SH-SY5Y (cell line): ENCODE data around the gene AMZ2.

Experiments used
- GATA2 ChIP-seq: IDR thresholded peaks from 2 replicates; pipeline ENCODE4 v1.6.1; 2011; ENCODE audit warnings: mild to moderate bottlenecking, low read depth, low read length
- GATA3 ChIP-seq: IDR thresholded peaks from 2 replicates; pipeline ENCODE4 v1.6.1; 2011; ENCODE audit warnings: low read depth, mild to moderate bottlenecking, low read length, moderate library complexity

AMZ2 gene

DNA sequence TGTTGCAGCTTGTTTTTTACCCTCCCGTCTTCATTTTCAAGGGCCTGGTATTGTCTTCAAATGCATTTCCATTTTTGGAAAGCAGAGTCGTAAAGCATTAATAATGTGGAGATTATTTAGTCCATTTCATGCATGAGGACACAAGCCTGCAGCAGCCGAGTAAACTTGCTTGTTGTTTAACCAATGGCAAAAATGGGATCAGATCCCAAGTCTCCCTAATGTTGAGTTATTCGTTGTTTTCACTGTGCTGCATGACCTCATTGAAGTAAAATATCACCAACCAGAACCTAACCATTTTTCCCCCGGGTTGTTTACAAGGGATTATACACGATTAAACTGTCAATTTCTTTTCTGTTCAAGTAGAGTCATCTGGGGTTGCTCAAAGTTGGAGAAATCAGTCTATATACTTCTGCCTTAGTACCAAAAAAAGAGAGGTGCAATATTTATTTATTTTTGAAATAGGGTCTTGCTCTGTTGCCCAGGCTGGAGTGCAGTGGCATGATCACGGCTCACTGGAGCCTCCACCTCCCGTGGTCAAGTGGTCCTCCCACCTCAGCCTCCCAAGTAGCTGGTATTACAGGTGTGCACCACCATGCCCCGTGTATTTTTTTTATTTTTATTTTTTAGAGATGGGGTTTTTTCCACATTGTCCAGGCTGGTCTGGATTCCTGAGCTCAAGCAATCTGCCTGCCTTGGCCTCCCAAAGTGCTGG is 12.4 kb downstream of the AMZ2 start:
- TF ChIP-seq GATA2 (no peak), GATA3 (no peak)

DNA sequence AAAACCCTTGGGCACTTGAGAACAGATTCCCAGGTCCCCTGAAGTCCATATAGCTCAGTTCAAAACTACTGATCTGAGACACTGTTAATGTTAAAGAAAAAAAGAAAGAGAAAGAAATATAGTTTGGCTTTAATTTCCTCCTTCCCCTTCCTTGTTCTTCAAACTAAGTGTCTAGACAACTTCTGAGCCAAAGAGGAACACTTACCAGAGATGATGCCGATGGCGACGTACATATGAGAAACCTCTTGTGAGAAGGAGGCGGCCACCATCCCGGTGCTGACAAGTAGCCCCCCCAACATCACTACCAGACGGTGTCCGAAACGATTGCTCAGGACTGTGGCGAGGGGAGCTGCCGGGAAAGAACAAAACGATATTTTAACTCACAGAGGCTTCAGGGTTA is 25.9 kb downstream of the AMZ2 start:
- no peak for TF ChIP-seq GATA2
- TF ChIP-seq GATA3 = no peak

DNA sequence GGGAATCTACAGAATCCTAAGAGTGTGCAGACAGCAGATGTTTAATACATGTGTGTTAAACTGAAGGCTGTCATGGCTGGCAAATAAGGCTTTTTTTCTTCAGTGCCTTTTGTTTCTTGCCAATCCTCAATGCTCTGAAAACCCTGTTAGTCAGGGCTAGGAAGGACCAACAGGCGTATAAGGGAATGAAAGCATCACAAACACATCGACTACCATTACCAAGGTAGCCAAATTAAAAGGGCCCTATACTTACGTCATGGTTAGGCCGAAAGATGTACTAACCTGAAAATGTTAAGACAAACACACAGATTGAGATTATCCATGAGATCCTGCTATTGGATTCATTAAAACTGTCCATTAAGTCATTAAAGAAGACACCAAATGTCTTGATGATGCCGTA is 30.0 kb downstream of the AMZ2 start:
- TF ChIP-seq GATA2 (no peak), GATA3 (no peak)

DNA sequence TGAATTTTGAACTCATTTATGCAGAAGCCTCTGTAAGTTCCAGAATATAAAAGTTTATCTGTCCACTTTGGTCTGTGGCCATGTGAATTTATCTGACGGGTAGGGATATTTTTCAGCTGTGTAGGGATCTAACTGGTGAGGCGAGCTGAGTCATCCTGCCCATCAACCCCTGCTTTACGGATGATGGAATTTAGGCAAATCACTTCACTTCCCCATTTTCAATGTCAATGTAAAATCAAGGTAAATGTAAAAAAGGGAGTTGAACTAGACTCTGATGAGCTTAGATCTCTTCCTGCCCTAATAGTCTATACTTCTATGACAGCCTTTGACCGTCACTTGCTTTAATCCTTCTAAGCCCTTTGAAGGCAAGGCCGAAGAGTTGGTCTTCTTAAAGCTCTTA is 40.5 kb downstream of the AMZ2 start:
- TF ChIP-seq GATA2 = no peak
- no peak for TF ChIP-seq GATA3

DNA sequence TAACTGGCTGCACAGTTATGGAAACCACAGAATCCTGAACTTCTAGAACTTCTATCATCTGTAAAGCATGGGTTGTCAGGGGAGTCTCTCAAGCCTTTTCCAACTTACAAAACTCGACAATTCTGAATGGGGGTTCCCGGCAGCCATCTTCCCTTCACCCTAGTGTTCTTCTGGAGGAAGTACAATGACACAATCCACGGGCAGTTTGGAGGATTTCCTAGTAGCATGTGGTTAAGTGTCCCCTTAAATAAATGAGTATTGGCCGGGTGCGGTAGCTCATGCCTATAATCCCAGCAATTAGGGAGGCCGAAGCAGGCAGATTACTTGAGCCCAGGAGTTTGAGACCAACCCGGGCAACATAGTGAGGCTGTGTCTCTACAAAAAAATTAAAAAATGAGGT is 41.0 kb downstream of the AMZ2 start:
- no peak for TF ChIP-seq GATA2
- no peak for TF ChIP-seq GATA3

DNA sequence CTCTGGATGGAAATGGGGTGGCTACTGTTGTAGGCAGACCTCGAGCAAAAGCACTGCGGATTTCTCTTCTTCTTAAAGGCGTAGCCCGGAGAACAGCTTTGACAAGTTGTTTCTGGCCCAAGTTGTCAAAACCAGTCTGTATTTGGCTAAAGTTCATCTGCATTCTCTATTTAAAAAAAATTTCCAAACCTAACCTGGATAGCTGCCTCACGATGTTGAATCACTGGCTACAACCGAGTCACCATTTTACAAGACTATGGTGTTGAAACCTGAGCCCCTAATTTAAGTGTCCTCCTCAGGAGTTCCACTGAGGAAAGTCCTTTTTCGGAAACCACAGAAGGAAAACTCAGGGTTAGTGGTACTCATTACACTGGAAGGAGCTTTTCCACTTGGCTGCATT is 41.6 kb downstream of the AMZ2 start:
- no peak for TF ChIP-seq GATA2
- no peak for TF ChIP-seq GATA3

DNA sequence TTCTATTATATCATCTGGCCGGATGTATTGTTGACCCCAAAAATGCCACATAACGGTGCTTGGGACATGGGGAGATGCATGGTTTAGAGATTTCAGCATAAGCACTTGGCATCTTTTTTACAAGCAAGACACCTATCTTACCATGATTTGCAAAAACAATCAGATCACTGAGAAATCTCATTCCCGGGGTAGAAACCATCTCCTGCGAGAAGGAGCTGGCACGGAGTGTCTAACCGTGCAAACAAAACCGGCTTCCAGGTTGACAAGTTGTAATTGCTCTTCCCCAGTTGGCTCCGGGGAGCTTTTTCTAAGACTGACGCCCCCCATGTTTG is 42.1 kb downstream of the AMZ2 start:
- TF ChIP-seq GATA3 (no peak), GATA2 (no peak)

DNA sequence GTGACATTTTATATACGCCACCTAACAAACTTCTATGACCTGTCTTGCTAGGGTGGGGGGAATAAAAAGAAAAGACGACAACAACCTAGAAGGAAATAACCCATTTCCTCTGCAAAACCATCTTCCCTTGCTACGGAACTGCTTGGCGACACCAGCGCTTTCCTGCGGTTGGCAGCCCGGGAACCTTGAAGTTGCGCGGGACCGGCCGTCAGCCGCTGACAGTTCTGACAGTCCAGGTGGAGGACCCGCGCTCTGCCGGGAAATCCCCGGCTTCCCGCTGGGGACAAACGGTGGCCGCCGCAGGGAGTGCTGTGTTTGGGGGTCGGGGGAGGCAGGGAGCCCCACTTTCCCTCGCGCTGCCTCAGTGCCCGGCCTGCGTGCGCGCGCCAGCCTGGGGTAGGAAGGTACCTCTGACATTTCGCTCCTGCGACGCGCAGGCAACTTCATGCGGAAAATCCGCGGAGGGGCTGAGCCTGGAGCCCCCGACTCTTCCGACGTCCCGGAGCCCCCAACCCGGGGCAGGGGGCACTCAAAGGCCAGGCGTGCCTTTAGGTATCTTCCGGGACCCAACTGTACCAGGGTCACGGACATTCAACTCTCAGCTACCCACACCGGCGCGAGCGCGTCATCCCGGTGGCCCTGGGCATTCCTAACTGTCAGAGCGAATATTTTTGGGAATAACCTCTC is 42.6 kb downstream of the AMZ2 start:
- no peak for TF ChIP-seq GATA2
- no peak for TF ChIP-seq GATA3

DNA sequence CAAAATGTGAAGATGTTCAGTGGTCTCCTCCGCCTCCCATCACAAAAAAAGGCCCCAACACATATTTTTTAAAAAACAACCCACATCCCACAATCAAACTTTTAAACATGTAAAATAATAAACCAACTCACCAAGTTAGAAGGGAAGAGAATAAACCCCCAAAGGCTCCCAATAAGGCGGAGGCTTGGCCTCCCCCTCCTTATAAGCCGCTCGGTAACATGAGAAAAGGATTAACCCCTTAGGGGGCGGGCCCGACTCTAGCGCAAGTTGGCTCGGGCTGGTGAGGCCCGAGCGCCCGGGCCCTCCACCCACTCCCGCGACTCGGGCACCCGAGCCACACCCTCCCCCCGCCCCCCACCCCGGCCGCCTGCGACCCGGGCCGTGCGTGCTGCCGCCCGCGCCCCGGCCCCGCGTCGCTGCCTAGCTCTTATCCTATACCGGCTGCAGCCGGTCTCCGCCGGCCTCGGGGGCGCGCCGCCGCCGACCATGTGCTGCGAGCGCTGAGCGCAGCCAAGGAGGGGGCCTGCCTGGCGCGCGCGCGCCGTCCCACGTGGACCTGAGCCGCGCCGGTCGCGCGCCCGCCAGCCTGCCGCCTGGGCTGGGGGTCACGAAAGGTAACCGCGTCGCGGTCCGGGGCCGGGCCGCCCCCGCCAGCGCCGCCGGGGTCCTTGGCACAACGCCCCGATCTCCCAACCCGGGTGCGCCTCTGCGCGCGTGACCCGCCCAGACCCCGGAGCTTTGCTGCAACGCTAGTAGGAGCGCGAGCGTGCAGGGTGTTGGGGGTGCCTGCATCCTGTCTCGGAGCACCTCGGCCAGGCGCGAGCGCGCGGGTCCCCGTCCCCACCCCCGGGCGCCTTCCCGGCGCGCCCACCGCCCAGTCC is 43.4 kb downstream of the AMZ2 start, which contains the start of the genes ARSG and SLC16A6:
TSS of gene ARSG (plus strand) at position 541 of the 881 bp plus-strand sequence. CDS start 15,999 bp downstream, outside the sequence.
TSS of gene SLC16A6 (minus strand) at position 173 of the 881 bp plus-strand sequence. CDS start 12,807 bp downstream, outside the sequence.
- TF ChIP-seq GATA3 (no peak), GATA2 (no peak)

DNA sequence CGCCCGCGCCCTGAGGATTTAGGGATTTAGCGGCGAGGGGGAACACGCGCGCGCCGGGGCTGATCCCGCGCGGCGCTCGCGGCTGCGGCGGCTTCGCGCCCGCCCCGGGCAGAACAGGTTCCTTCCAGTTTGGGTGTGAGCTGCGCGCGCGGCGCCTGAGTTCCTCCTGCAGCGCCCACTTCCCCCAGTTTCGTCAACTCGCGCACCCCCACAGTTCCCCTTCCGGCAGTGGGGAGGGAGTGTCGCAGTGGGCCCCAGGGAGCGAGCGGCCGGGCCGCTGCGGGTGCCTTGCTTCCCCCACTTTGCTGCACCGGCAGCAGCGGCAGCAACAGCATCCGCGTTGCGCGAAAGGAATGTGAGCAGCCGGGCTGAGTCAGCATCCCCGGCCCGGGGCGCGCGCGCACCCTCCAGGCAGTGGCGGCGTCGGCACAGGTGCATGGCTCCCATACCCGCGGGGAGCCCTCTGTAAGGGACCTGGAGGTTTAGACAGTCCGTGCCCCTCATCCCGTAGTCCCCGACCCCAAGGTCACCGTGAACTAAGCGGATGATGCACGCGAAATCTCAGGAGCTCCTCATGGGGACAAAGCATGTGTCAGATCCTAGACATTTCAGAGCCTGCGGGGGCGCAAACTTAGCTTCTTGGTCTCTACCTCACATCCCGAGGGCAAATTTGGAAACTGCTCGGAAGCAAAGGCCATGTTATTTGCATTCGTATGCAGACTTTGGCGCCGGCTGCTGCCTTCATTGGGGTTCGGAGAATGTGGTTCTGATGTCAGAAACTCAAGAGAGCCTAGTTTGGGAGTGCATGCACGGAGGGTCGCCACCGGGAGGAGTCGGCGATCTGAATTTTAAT is 44.2 kb downstream of the AMZ2 start:
- TF ChIP-seq GATA2 (no peak), GATA3 (no peak)

DNA sequence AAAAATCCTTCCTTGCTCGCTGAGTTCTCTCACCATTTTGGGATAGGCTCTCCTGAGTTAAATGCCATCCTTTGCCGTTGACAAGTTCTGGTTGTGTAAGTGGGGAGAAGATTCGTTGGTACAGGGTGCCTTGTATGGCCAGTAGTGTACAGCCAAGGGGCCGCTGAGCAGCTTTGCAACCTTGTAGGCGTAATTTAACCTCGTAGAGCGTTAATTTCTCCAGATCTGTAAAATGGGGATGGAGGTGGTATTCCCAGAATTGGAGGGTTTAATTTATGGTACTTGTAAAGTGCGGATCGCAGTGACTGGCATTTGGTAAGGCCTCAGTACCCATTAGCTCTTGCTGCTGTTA is 44.8 kb downstream of the AMZ2 start:
- TF ChIP-seq GATA2 (no peak), GATA3 (no peak)

DNA sequence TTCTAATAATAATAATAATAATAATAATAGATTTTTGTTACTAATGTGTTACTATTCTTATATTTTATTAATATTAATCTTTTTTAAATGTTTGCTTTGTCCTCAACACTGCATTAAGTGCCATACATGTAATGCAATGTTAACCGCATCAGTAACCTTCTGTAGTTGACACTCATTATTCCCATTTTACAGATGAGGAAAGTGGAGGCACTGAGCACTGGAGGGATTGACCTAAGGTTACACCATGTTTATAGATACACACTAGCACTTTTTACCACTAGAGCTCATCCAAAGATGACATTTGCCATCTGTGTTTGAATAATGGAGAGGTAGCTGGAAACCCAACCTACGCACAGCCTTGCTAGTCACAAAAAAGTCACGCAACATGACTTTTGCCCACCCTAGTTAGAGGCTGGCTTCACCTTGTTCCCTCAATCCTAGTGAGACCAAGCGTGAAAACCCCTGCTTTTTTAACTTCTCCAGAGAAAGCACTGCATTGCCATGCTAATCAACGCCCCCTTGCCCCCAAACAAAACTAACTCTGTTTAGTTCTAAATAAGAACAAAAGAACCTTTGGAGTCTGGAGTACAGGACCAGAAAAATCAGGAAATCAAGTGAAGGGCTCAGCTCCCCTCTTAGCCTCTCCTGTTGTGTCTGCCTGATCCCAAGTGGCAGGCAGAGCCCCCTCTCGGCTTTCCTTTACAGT is 45.8 kb downstream of the AMZ2 start:
- TF ChIP-seq GATA3 (no peak), GATA2 (no peak)

DNA sequence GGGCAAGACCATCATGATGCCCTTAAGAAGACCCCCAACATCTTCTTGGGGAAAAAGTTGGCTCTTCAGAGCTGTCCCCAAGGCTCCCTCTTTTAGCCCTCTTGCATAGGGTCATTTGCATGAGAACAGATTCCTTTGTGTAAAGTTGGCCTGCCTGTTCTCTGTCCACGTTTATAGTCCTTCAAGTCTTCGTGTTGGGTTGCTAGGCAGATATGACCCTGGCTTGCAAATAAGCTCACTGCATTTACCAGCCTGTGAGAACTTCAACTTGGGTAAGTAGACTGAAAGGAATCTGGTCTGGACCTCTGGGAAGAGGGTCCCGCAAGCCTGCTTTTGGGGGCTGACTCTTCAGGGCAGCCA is 46.3 kb downstream of the AMZ2 start:
- TF ChIP-seq GATA2 = no peak
- no peak for TF ChIP-seq GATA3
